A673 (cell line): Measurements from ENCODE around the gene COX5B. TPM values are rescaled to one million over a fixed set of nuclear protein-coding genes. Genes with fewer than 3 reads are reported as not detected.

Source experiments
- BruUV-seq: library from RNA; stranded (reverse); fragments of 400-500 nt; replicated peaks from 2 replicates; lab custom pipeline; 2021; lab: Mats Ljungman, UMichigan
- CTCF ChIA-PET: fragments of 300-600 bp; sonication (Branson Sonifier 250); formaldehyde crosslinking; loops from one replicate; lab custom pipeline; 2022; ENCODE audit warnings: antibody characterized with exemption; lab: Charles Lee
- POLR2A ChIA-PET: fragments of 300-600 bp; sonication (Branson Sonifier 250); formaldehyde crosslinking; loops from one replicate; lab custom pipeline; 2022; ENCODE audit warnings: antibody characterized with exemption; ENCODE audit not compliant: low non-redundant PET; lab: Charles Lee
- DNase-seq: peaks from one replicate; pipeline ENCODE4 v3.0.0-alpha.2; 2015; ENCODE audit warnings: low spot score
- H3K27ac ChIP-seq: fragments of 200-600 bp; sonication (generic); 2 replicates; pipeline ENCODE4 v1.5.1; 2016; ENCODE audit warnings: mixed run types, low read depth, mild to moderate bottlenecking, mixed read lengths, antibody characterized with exemption, low read length; ENCODE audit not compliant: poor library complexity, severe bottlenecking
- H3K27me3 ChIP-seq: fragments of 200-600 bp; sonication (generic); replicated peaks from 2 replicates; pipeline ENCODE4 v1.6.1; 2017; ENCODE audit warnings: mixed run types, low read depth, mild to moderate bottlenecking, mixed read lengths, antibody characterized with exemption, low read length; ENCODE audit not compliant: insufficient read depth, poor library complexity
- H3K36me3 ChIP-seq: fragments of 200-600 bp; sonication (generic); 2 replicates; pipeline ENCODE4 v1.6.1; 2016; ENCODE audit warnings: mixed run types, mild to moderate bottlenecking, mixed read lengths, antibody characterized with exemption, low read length; ENCODE audit not compliant: insufficient read depth, poor library complexity, severe bottlenecking
- H3K4me1 ChIP-seq: fragments of 200-600 bp; sonication (generic); 2 replicates; pipeline ENCODE4 v1.6.1; 2017; ENCODE audit warnings: mixed run types, mild to moderate bottlenecking, mixed read lengths, antibody characterized with exemption, low read length; ENCODE audit not compliant: insufficient read depth, poor library complexity, severe bottlenecking
- H3K4me3 ChIP-seq: fragments of 200-600 bp; sonication (generic); 2 replicates; pipeline ENCODE4 v1.5.1; 2016; ENCODE audit warnings: low read depth, mixed run types, mild to moderate bottlenecking, mixed read lengths, low read length; ENCODE audit not compliant: poor library complexity, severe bottlenecking
- H3K9me3 ChIP-seq: fragments of 200-600 bp; sonication (generic); 2 replicates; pipeline ENCODE4 v1.6.1; 2016; ENCODE audit warnings: mixed run types, low read depth, mild to moderate bottlenecking, mixed read lengths, antibody characterized with exemption, low read length; ENCODE audit not compliant: poor library complexity, severe bottlenecking
- CTCF ChIP-seq: fragments of 300-800, 200-600 bp; sonication (generic); conservative IDR thresholded peaks from 2 replicates; pipeline ENCODE4 v1.5.1; 2017; ENCODE audit warnings: low read depth, mild to moderate bottlenecking, antibody characterized with exemption, low read length, moderate library complexity, mixed read lengths
- EZH2 ChIP-seq: fragments of 200-600 bp; sonication (generic); IDR thresholded peaks from 2 replicates; pipeline ENCODE4 v1.6.1; 2017; ENCODE audit warnings: borderline replicate concordance, low read depth, mild to moderate bottlenecking, mixed read lengths, antibody characterized with exemption, low read length; ENCODE audit not compliant: poor library complexity, severe bottlenecking
- intact Hi-C: fragments of 100-400 bp; cut with micrococcal nuclease; formaldehyde crosslinking; loops from one replicate; pipeline ENCODE4 v1.10.0; 2022; ENCODE audit not compliant: unreplicated experiment
- total RNA-seq: library from RNA; stranded (reverse); gene quantifications from 2 replicates; pipeline ENCODE4 v1.2.3, GENCODE V29; 2021

Gene COX5B
- total RNA-seq, 1 experiment from 2014 or later: 205 TPM

GRCh38 chr2:97688062-97688827 lies 42.4 kb downstream of the COX5B start:
- Histone ChIP-seq H3K4me3 (no peak overlapping the region), H3K36me3 (no peaks in the 10 kb centered on the region), H3K9me3 (no peaks in the 10 kb centered on the region), H3K4me1 (no peaks in the 10 kb centered on the region), H3K27me3 (no peaks in the 10 kb centered on the region), H3K27ac (no peak overlapping the region)
- ChIA-PET CTCF (no interaction called here), POLR2A (no interaction called here)
- no peak for TF ChIP-seq EZH2
- no peak for TF ChIP-seq CTCF
- intact Hi-C loops: no loop called here
- DNase-seq: no peak
- no TSS peak for BruUV-seq

GRCh38 chr2:97691166-97691565 lies 45.3 kb downstream of the COX5B start:
- Histone ChIP-seq H3K4me3 (no peak overlapping the region), H3K4me1 (no peaks in the 10 kb centered on the region), H3K27ac (no peak overlapping the region), H3K36me3 (no peaks in the 10 kb centered on the region), H3K27me3 (no peaks in the 10 kb centered on the region), H3K9me3 (no peaks in the 10 kb centered on the region)
- TF ChIP-seq CTCF (no peak), EZH2 (no peak)
- ChIA-PET CTCF (interaction anchor here (1.0 kb wide), 1 partner anchor 9 kb away, joined by 5 read pairs; no protein-coding TSS in a partner anchor), POLR2A (no interaction called here)
- no TSS peak for BruUV-seq
- DNase-seq: no peak
- intact Hi-C loops: no loop called here

- intact Hi-C loops: no loop called here
- Histone ChIP-seq H3K27me3 (no peaks in the 10 kb centered on the region), H3K4me3 (no peak overlapping the region), H3K9me3 (no peaks in the 10 kb centered on the region), H3K4me1 (no peaks in the 10 kb centered on the region), H3K27ac (no peak overlapping the region), H3K36me3 (no peaks in the 10 kb centered on the region)
- DNase-seq: no peak
- CTCF ChIA-PET: no interaction called here
- POLR2A ChIA-PET: no interaction called here
- no peak for TF ChIP-seq EZH2
- no peak for TF ChIP-seq CTCF
- no TSS peak for BruUV-seq
Measured at GRCh38 chr2:97693476-97693875, 47.6 kb downstream of the COX5B start.
